CD14-positive monocyte (primary cell): ENCODE measurements around the gene SF3A2. TPM values are rescaled to one million over a fixed set of nuclear protein-coding genes. Genes with fewer than 3 reads are reported as not detected.

Experiments used
- DNase-seq, 3 donors: peaks; one replicate each; pipeline ENCODE4 v3.0.0-alpha.2; 2011 to 2022
- H2AFZ ChIP-seq: 2 replicates; pipeline ENCODE4 v1.6.0; 2012; ENCODE audit warnings: mild to moderate bottlenecking, low read depth, low read length, inconsistent platforms; ENCODE audit not compliant: insufficient read depth, poor library complexity, severe bottlenecking
- H3K27ac ChIP-seq, 2 donors: 1 replicate in 1 of 2; 2 replicates in 1 of 2; pipeline ENCODE4 v1.5.1; 2012 to 2013; ENCODE audit warnings: low read length in 2 of 2, control low read depth in 1 of 2, inconsistent platforms in 1 of 2, low read depth in 1 of 2, mild to moderate bottlenecking in 1 of 2
- H3K27me3 ChIP-seq, 2 donors: one replicate each; pipeline versions ENCODE4 v1.6.0 to v1.6.1; 2011 to 2013; ENCODE audit warnings: low read length in 2 of 2; ENCODE audit not compliant: control insufficient read depth in 2 of 2, insufficient read depth in 2 of 2
- H3K36me3 ChIP-seq, 2 donors: replicated peaks in 1 of 2; 1 replicate in 1 of 2; 2 replicates in 1 of 2; pipeline versions ENCODE4 v1.5.1 to v1.6.1; 2012 to 2013; ENCODE audit warnings: low read length in 2 of 2, control low read depth in 1 of 2, inconsistent platforms in 1 of 2, mild to moderate bottlenecking in 1 of 2; ENCODE audit not compliant: insufficient read depth in 2 of 2, control insufficient read depth in 1 of 2
- H3K4me1 ChIP-seq, 2 donors: 1 replicate in 1 of 2; 2 replicates in 1 of 2; pipeline versions ENCODE4 v1.5.1 to v1.6.1; 2012 to 2013; ENCODE audit warnings: low read length in 2 of 2, control low read depth in 1 of 2, inconsistent platforms in 1 of 2, mild to moderate bottlenecking in 1 of 2, moderate library complexity in 1 of 2; ENCODE audit not compliant: insufficient read depth in 2 of 2, control insufficient read depth in 1 of 2
- H3K4me2 ChIP-seq: replicated peaks from 2 replicates; pipeline ENCODE3; 2012; ENCODE audit warnings: low read length, moderate library complexity, mild to moderate bottlenecking; ENCODE audit not compliant: poor library complexity, severe bottlenecking; ENCODE audit errors: extremely low read depth
- H3K4me3 ChIP-seq, 3 experiments: fragments of 200-600 bp in 1 of 3; sonication (generic) in 1 of 3; replicated peaks in 1 of 3; 1 replicate in 2 of 3; 2 replicates in 1 of 3; pipeline ENCODE4 v1.5.1; 2011 to 2013; ENCODE audit warnings: low read length in 3 of 3, mild to moderate bottlenecking in 3 of 3, control low read depth in 2 of 3, low read depth in 2 of 3, inconsistent platforms in 1 of 3, moderate library complexity in 1 of 3
- H3K79me2 ChIP-seq: 2 replicates; pipeline ENCODE4 v1.6.0; 2012; ENCODE audit warnings: mild to moderate bottlenecking, control low read depth, inconsistent platforms, low read length, moderate library complexity; ENCODE audit not compliant: insufficient read depth
- H3K9ac ChIP-seq: 2 replicates; pipeline ENCODE4 v1.6.0; 2017; ENCODE audit warnings: low read length, mild to moderate bottlenecking; ENCODE audit not compliant: insufficient read depth, poor library complexity, severe bottlenecking
- H3K9me3 ChIP-seq, 2 donors: replicated peaks in 1 of 2; 1 replicate in 1 of 2; 2 replicates in 1 of 2; pipeline versions ENCODE4 v1.5.1 to v1.6.1; 2012 to 2013; ENCODE audit warnings: low read length in 2 of 2, control low read depth in 1 of 2; ENCODE audit not compliant: control insufficient read depth in 1 of 2, insufficient read depth in 1 of 2
- H4K20me1 ChIP-seq: 2 replicates; pipeline ENCODE4 v1.6.0; 2012; ENCODE audit warnings: mild to moderate bottlenecking, low read length, control low read depth, moderate library complexity; ENCODE audit not compliant: insufficient read depth
- H3K27ac Mint-ChIP-seq, 7 donors: one replicate each; pipeline ENCODE4 v1.8.0; 2020; ENCODE audit warnings: mild to moderate bottlenecking in 7 of 7, mixed read lengths in 7 of 7, moderate library complexity in 6 of 7, inconsistent platforms in 2 of 7
- H3K27me3 Mint-ChIP-seq, 3 donors: one replicate each; pipeline ENCODE4 v1.8.0; 2021 to 2022; ENCODE audit warnings: low read depth in 3 of 3, mild to moderate bottlenecking in 3 of 3, mixed read lengths in 3 of 3, moderate library complexity in 3 of 3, inconsistent platforms in 1 of 3
- H3K36me3 Mint-ChIP-seq, 2 donors: one replicate each; pipeline ENCODE4 v1.8.0; 2020; ENCODE audit warnings: mixed read lengths in 2 of 2, inconsistent platforms in 1 of 2, mild to moderate bottlenecking in 1 of 2
- H3K4me1 Mint-ChIP-seq: one replicate; pipeline ENCODE4 v1.8.0; 2020; ENCODE audit warnings: mild to moderate bottlenecking, mixed read lengths
- H3K4me3 Mint-ChIP-seq, 2 donors: one replicate each; pipeline ENCODE4 v1.8.0; 2020; ENCODE audit warnings: mild to moderate bottlenecking in 2 of 2, mixed read lengths in 2 of 2, moderate library complexity in 1 of 2
- H3K9me3 Mint-ChIP-seq, 7 donors: one replicate each; pipeline ENCODE4 v1.8.0; 2020 to 2022; ENCODE audit warnings: mixed read lengths in 7 of 7, mild to moderate bottlenecking in 6 of 7, moderate library complexity in 6 of 7, inconsistent platforms in 2 of 7
- CTCF ChIP-seq: fragments of 200-600 bp; IDR thresholded peaks from one replicate; pipeline ENCODE4 v1.8.0; 2022; ENCODE audit warnings: antibody characterized with exemption, mild to moderate bottlenecking
- WGBS: methylation state at CpG from one replicate; pipeline ENCODE4 v1.1.5; 2013; ENCODE audit warnings: missing lambda C conversion rate; ENCODE audit not compliant: insufficient coverage; 5-methylcytosine and 5-hydroxymethylcytosine counted together
- intact Hi-C, 2 donors: fragments of 100-400 bp; cut with micrococcal nuclease; formaldehyde crosslinking; loops; one replicate each; pipeline versions ENCODE4 v1.15.0 to v1.15.1; 2023
- polyA plus RNA-seq, 3 donors: library from polyadenylated mRNA; depleted of rRNA in 1 of 3; unstranded in 2 of 3; stranded (reverse) in 1 of 3; fragments of 300-500 nt in 2 of 3; fragments of >200 nt in 1 of 3; fragmentation: Illumina TruSeq in 2 of 3; gene quantifications; 1 replicate in 2 of 3; 2 replicates in 1 of 3; pipeline ENCODE4 v1.2.3, GENCODE V29; 2012 to 2021

SF3A2 gene
- polyA plus RNA-seq, 3 donors, result 8.0 to 70.8 (median 11.6) TPM

GRCh38 chr19:2225415-2226050, 11.1 kb upstream of the SF3A2 start:
- no peak overlapping the region for H3K4me3 Mint-ChIP-seq
- Histone ChIP-seq H3K4me3 (no peak overlapping the region), H3K27ac (no peak overlapping the region), H3K4me1 (peaks cover 0 to 10% of the 10 kb centered on the region in 2 donors), H2AFZ (no peak overlapping the region), H4K20me1 (peaks cover 50% of the 10 kb centered on the region), H3K4me2 (no peak overlapping the region), H3K9ac (no peak overlapping the region), H3K9me3 (no peaks in the 10 kb centered on the region), H3K79me2 (peaks cover 5% of the 10 kb centered on the region), H3K27me3 (no peaks in the 10 kb centered on the region), H3K36me3 (peaks cover 67 to 90% of the 10 kb centered on the region in 2 donors)
- H3K36me3 Mint-ChIP-seq, result peaks cover 57 to 86% of the 10 kb centered on the region in 2 donors
- no peaks in the 10 kb centered on the region for H3K4me1 Mint-ChIP-seq
- 98% methylated on average over 32 of the region's 32 CpGs for WGBS
- no peak for TF ChIP-seq CTCF
- peaks cover 0 to 3% (median 0%) of the 10 kb centered on the region in 7 donors for H3K9me3 Mint-ChIP-seq
- no peak for DNase-seq
- no peaks in the 10 kb centered on the region for H3K27me3 Mint-ChIP-seq
- H3K27ac Mint-ChIP-seq, result peak overlapping the region in 5 of 7 donors; percentile 13 to 74 (median 33)
- intact Hi-C loops, result no loop called here

- Mint-ChIP-seq H3K36me3 (peaks cover 50 to 80% of the 10 kb centered on the region in 2 donors), H3K4me1 (no peaks in the 10 kb centered on the region), H3K27me3 (no peaks in the 10 kb centered on the region), H3K4me3 (no peak overlapping the region), H3K27ac (peak overlapping the region in 3 of 7 donors; percentile 21 to 74 (median 33)), H3K9me3 (peaks cover 0 to 3% (median 0%) of the 10 kb centered on the region in 7 donors)
- Histone ChIP-seq H3K4me1 (peaks cover 0 to 10% of the 10 kb centered on the region in 2 donors), H3K9me3 (no peaks in the 10 kb centered on the region), H3K27ac (no peak overlapping the region), H3K9ac (no peak overlapping the region), H3K4me3 (no peak overlapping the region), H3K79me2 (peaks cover 6% of the 10 kb centered on the region), H3K4me2 (no peak overlapping the region), H3K27me3 (no peaks in the 10 kb centered on the region), H3K36me3 (peaks cover 66 to 89% of the 10 kb centered on the region in 2 donors), H2AFZ (no peak overlapping the region), H4K20me1 (peaks cover 57% of the 10 kb centered on the region)
- WGBS, result 97% methylated on average over 51 of the region's 59 CpGs
- intact Hi-C loops, result no loop called here
- DNase-seq, result no peak
- no peak for TF ChIP-seq CTCF
Observed at GRCh38 chr19:2226051-2226839, 10.4 kb upstream of the SF3A2 start.
